Dermis microvascular lymphatic vessel endothelial cell (primary cell): ENCODE data around the gene GINS1. TPM values are rescaled to one million over a fixed set of nuclear protein-coding genes. Genes with fewer than 3 reads are reported as not detected.

Experiments used
- DNase-seq, 2 donors: peaks; one replicate each; pipeline versions ENCODE4 v3.0.0 to v3.0.0-alpha.2; 2010; ENCODE audit warnings: low read depth in 2 of 2
- total RNA-seq: library from RNA; depleted of rRNA; stranded (reverse); fragments of >200 nt; gene quantifications from 2 replicates; pipeline ENCODE4 v1.2.1, GENCODE V29; 2014

GINS1 gene
- total RNA-seq, result 5.9 and 15.9 TPM in 2 replicates

- DNase-seq, result peak; percentile 70 to 90
Measured at GRCh38 chr20:25407311-25408169, at the start of gene GINS1. GINS1 (plus strand) TSS chr20:25407673; CDS start chr20:25407821, 148 bp downstream.

GRCh38 chr20:25360631-25361286, 46.7 kb upstream of the GINS1 start:
- peak in 1 of 2 donors; percentile 57 for DNase-seq

GRCh38 chr20:25361287-25361683, 46.2 kb upstream of the GINS1 start:
- DNase-seq, result no peak

GRCh38 chr20:25364180-25364788, 43.2 kb upstream of the GINS1 start:
- no peak for DNase-seq

- no peak for DNase-seq
Measured at GRCh38 chr20:25364879-25365699, 42.4 kb upstream of the GINS1 start.

GRCh38 chr20:25368526-25368925, 38.9 kb upstream of the GINS1 start:
- no peak for DNase-seq

GRCh38 chr20:25368976-25369375, 38.5 kb upstream of the GINS1 start:
- no peak for DNase-seq

- no peak for DNase-seq
Measured at GRCh38 chr20:25369529-25369928, 37.9 kb upstream of the GINS1 start.

- DNase-seq, result no peak
Measured at GRCh38 chr20:25369971-25370370, 37.5 kb upstream of the GINS1 start.

GRCh38 chr20:25372584-25373336, 34.7 kb upstream of the GINS1 start:
- no peak for DNase-seq

GRCh38 chr20:25374842-25375241, 32.6 kb upstream of the GINS1 start:
- DNase-seq, result no peak

- DNase-seq, result no peak
Measured at GRCh38 chr20:25376236-25376635, 31.2 kb upstream of the GINS1 start.

- no peak for DNase-seq
Measured at GRCh38 chr20:25376886-25377285, 30.6 kb upstream of the GINS1 start.

- no peak for DNase-seq
Measured at GRCh38 chr20:25378189-25378883, 29.1 kb upstream of the GINS1 start.

- DNase-seq, result no peak
Measured at GRCh38 chr20:25378884-25379733, 28.4 kb upstream of the GINS1 start.

- no peak for DNase-seq
Measured at GRCh38 chr20:25380945-25381614, 26.4 kb upstream of the GINS1 start.

GRCh38 chr20:25382704-25383370, 24.6 kb upstream of the GINS1 start:
- DNase-seq, result no peak

- DNase-seq, result peak in 1 of 2 donors; percentile 30
Measured at GRCh38 chr20:25389401-25389857, 18.0 kb upstream of the GINS1 start.
